Mononuclear cell (primary cell): ENCODE measurements around the gene PYCARD. TPM values are rescaled to one million over a fixed set of nuclear protein-coding genes. Genes with fewer than 3 reads are reported as not detected.

Experiments used
- H3K27me3 ChIP-seq: 2 replicates; pipeline ENCODE4 v1.6.0; 2011; ENCODE audit warnings: low read length, control low read depth; ENCODE audit not compliant: insufficient read depth
- H3K4me1 ChIP-seq: 2 replicates; pipeline ENCODE4 v1.5.1; 2011; ENCODE audit warnings: mild to moderate bottlenecking, low read length, control low read depth; ENCODE audit not compliant: insufficient read depth
- H3K4me3 ChIP-seq: 2 replicates; pipeline ENCODE4 v1.5.1; 2011; ENCODE audit warnings: mild to moderate bottlenecking, low read length, moderate library complexity
- H3K9me3 ChIP-seq: 2 replicates; pipeline ENCODE4 v1.5.1; 2011; ENCODE audit warnings: low read depth, mild to moderate bottlenecking, control low read depth, low read length
- total RNA-seq: library from RNA; depleted of rRNA; stranded (reverse); fragments of >200 nt; gene quantifications from one replicate; pipeline ENCODE4 v1.2.3, GENCODE V29; 2012

PYCARD gene
- total RNA-seq, 1 donor = 93.3 TPM

DNA sequence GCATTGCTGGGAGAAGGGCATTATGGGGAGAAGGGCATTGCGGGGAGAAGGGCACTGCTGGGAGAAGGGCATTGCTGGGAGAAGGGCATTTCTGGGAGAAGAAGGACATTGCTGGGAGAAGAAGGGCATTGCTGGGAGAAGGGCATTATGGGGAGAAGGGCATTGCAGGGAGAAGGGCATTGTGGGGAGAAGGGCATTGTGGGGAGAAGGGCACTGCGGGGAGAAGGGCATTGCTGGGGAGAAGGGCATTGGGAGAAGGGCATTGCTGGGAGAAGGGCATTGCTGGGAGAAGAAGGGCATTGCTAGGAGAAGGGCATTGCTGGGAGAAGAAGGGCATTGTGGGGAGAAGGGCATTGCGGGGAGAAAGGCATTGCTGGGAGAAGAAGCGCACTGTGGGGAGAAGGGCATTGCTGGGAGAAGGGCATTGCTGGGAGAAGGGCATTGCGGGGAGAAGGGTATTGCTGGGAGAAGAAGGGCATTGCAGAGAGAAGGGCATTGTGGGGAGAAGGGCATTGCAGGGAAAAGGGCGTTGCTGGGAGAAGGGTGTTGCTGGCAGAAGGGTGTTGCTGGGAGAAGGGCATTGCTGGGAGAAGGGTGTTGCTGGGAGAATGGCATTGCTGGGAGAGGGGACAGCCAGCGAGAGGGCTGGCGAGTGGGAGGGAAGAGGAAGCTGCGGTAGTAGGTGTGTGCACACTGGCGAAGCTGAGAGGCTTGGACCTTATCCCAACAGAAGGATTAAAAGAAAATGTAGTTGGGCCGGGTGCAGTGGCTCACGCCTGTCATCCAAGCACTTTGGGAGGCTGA, 19.0 kb upstream of the PYCARD start:
- Histone ChIP-seq H3K9me3 (no peaks in the 10 kb centered on the region), H3K4me3 (no peak overlapping the region), H3K27me3 (peaks cover 23% of the 10 kb centered on the region), H3K4me1 (peaks cover 9% of the 10 kb centered on the region)

DNA sequence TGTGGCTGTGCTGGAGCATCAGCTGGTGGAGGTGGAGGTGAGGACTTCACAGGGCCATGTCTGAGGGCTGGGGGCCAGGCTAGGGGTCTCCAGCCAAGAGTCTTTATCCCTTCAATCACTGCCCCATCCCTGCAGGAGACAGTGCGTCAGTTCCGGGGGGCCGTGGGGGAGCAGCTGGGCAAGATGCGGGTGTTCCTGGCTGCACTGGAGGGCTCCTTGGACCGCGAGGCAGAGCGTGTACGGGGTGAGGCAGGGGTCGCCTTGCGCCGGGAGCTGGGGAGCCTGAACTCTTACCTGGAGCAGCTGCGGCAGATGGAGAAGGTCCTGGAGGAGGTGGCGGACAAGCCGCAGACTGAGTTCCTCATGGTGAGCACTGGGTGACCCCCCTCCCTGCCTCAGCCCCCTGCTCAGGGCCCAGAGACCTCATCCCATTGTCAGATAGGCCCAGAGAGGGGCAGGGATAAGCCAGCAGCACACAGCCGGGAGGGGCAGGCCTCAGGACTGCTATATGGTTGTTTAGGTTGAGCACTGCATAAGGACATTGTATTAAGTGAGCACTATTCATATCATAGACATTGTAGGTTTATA, 16.7 kb upstream of the PYCARD start:
- no peak overlapping the region for H3K4me3 ChIP-seq
- H3K4me1 ChIP-seq = peaks cover 32% of the 10 kb centered on the region
- H3K27me3 ChIP-seq = peaks cover 42% of the 10 kb centered on the region
- H3K9me3 ChIP-seq = no peaks in the 10 kb centered on the region

DNA sequence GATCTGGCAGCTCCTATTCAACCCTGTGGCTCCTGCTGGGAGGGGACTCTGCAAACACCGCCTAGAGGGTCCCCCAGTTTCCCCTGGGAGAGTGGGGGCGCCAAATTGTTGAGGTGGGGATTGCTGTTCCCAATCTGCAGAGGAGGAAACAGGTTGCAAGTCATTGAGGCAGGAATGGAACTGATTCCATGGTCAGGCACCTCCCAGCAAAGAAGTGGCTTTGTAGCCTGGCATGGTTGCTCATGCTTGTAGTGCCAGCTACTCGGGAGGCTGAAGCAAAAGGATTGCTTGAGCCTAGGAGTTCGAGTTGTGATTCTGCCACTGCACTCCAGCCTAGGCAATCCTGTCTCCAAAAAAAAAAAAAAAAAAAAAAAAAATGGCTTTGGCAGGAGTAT, 14.6 kb upstream of the PYCARD start:
- H3K9me3 ChIP-seq = no peaks in the 10 kb centered on the region
- H3K4me1 ChIP-seq = peaks cover 34% of the 10 kb centered on the region
- peaks cover 42% of the 10 kb centered on the region for H3K27me3 ChIP-seq
- no peak overlapping the region for H3K4me3 ChIP-seq

DNA sequence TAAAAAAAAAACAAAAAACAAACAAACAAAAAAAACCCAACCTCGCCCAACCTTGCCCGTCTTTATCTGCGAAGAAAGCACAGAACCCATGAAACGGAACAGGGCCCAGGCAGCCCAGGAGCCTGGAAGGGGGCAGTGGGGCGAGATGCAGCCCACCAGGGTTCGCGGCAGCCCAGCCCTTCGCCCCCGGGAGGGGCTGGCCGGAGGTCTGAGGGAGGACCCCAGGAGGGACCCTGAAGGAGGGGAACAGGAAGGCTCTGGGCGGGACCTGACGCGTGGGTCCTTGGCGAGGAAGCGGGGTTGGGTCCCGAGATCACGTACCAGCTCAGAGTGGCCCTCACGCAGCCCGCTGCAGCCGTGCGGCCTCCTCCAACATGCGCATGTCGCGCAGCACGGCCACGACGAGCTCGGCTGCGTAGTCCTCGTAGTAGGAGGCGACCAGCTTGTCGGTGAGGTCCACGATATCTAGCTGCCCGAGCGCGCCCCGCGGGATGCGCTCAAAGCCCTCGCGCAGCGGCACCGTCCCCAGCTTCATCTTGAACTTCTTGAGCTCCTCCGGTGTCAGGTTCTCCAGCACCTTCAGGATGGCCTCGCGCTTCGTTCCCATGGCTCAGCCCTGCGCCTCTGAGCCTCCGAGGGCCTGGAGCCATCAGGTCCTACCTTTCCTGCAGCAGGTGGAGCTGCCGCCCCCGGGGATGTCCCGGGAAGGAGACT, 14.0 kb upstream of the PYCARD start, which contains the start of gene PYDC1:
PYDC1 (minus strand) TSS at position 714 of the 714 bp plus-strand sequence; CDS start at position 607, 107 bp downstream.
- Histone ChIP-seq H3K27me3 (peaks cover 42% of the 10 kb centered on the region), H3K4me3 (no peak within 1 kb of the TSS), H3K9me3 (no peaks in the 10 kb centered on the region), H3K4me1 (peaks cover 34% of the 10 kb centered on the region)

DNA sequence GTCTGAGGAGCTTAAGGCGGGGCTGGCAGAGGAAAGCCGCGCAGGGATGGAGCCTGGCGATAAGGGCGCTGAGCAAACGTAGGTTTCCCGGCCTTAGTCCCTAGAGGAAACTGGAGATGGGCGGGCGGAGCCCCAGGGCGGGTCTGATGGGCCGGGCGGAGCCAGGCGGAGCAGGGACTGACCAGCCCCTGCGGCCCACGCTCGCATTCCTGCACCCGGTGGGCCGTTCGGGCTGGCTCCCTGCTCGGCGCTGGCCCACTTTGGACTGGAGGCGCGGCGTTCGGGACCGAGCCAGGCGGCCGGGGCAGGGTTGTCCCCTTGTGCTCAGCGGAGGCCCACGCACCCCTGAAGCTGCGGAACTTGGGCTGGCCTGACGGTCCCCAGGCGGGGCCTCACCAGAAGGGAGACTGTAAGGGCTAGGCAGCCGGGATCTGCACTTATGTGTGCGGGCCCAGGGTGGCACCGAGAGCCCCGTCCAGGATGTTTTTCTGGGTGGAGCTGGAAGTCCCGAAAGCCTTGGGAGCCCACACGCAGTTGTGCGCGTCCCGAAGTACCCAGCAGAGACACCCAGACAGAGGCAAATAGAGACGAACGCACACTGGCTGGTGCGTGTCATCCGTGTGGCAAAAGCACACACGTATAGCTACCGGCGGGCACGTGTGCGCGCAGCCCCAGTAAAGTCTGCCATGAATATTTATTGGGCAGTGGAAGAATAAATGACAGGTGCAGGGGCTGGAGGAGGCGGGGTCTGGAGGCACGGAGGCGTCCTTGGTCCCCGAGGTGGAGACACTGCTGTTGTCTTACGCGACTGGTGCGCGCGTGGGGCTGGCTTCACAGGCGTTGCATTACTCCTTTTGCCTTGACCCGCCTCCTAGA, 13.0 kb upstream of the PYCARD start:
- Histone ChIP-seq H3K9me3 (no peaks in the 10 kb centered on the region), H3K4me3 (peak overlapping the region; percentile 31), H3K4me1 (peaks cover 34% of the 10 kb centered on the region), H3K27me3 (peaks cover 38% of the 10 kb centered on the region)

DNA sequence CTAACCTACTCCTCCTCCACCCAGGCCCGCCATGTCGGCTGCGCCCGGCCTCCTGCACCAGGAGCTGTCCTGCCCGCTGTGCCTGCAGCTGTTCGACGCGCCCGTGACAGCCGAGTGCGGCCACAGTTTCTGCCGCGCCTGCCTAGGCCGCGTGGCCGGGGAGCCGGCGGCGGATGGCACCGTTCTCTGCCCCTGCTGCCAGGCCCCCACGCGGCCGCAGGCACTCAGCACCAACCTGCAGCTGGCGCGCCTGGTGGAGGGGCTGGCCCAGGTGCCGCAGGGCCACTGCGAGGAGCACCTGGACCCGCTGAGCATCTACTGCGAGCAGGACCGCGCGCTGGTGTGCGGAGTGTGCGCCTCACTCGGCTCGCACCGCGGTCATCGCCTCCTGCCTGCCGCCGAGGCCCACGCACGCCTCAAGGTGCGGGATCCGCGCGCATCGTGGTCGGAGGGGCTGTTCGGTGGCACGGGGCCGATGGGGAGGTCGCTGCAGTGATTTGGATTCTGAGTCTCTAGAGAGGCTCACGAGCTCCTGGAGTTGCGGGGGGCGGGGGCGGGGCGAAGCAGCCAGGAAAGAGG, 12.2 kb upstream of the PYCARD start:
- H3K4me1 ChIP-seq = peaks cover 34% of the 10 kb centered on the region
- peak overlapping the region; percentile 31 for H3K4me3 ChIP-seq
- H3K27me3 ChIP-seq = peaks cover 38% of the 10 kb centered on the region
- no peaks in the 10 kb centered on the region for H3K9me3 ChIP-seq

DNA sequence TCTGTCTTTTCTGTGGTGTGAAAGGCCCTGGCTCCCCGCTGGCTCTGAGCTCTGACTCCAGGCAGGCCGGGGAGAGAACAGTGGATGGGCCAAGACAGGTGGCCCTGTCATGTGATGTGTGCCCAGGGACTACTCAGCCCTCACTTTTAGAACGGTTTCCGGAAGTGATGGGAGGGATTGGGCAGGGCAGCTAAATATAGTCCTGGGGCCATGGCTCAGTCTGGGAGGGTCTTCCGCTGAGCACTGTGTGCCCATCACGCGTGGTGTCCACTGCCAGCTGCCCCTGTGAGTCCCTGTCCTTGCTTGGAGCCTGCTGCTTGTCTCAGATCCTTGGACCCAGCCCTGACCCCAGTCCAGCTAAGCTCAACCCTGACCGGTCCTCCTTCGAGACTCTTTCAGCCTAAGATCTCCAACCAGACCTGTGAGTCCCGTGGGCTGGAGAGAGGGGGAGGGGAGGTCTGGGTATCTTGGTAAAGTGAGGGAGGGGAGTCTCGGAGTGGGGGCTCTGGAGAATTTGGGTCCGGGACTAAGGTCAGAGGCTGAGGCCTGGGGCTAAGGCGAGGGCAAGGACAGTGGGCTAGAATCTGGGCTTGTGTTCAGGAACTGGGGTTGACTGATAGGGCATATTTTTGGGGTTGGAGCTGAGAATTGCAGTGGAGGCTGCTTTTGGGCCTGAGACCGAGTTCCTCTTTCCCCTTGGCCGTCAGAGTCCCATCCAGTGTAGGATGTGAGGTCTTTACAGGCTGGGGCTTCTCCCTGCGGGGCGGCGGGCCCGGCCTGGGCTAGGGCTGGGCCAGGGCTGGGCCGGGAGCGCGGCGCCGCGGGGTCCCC, 11.5 kb upstream of the PYCARD start, which contains the start of gene TRIM72:
TRIM72 (plus strand) TSS at position 243 of the 831 bp plus-strand sequence. CDS start 620 bp downstream, outside the sequence.
- peaks cover 38% of the 10 kb centered on the region for H3K27me3 ChIP-seq

DNA sequence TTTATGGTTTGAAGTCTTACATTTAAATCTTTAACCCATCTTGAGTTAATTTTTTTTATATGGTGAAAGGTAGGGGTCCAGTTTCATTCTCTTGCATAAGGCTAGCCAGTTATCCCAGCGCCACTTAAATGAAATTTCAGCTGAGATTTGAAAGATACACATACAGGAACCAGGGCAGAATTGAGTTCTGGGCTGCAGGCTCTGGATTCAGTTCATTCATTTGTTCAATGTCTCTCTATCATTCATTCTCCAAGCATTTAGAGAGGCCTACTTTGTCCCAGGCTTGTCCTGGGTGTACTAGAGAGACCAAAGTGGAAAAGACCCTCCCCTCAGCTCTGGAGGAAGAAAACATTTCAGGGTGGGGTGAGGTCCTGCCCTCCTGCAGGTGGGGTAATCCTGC, 10.8 kb upstream of the PYCARD start:
- Histone ChIP-seq H3K4me1 (peaks cover 34% of the 10 kb centered on the region), H3K4me3 (no peak overlapping the region), H3K27me3 (peaks cover 34% of the 10 kb centered on the region), H3K9me3 (no peaks in the 10 kb centered on the region)

More for the DNA sequence above, 11.5 kb upstream of the PYCARD start, which contains the start of gene TRIM72:
- H3K4me3 ChIP-seq = no peak within 1 kb of the TSS
- no peaks in the 10 kb centered on the region for H3K9me3 ChIP-seq
- peaks cover 34% of the 10 kb centered on the region for H3K4me1 ChIP-seq

DNA sequence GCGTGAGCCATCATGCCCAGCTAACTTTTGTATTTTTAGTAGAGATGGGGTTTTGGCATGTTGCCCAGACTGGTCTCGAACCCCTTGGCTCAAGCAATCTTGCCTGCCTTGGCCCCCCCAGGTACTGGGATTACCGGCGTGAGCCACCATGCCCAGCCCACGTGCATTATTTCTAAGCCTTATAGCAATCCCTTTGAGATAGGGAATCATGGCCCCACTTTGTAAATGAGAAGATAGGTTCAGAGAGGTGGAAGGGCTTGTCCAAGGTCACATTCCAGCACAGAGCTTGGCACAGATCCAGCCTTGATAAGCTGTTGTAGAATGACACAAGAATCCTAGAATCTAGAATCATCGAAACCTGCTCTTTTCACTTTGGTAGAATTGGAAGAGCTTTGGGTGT, 4.2 kb upstream of the PYCARD start:
- no peak overlapping the region for H3K4me3 ChIP-seq
- H3K9me3 ChIP-seq = no peaks in the 10 kb centered on the region
- H3K27me3 ChIP-seq = no peaks in the 10 kb centered on the region
- peaks cover 24% of the 10 kb centered on the region for H3K4me1 ChIP-seq

DNA sequence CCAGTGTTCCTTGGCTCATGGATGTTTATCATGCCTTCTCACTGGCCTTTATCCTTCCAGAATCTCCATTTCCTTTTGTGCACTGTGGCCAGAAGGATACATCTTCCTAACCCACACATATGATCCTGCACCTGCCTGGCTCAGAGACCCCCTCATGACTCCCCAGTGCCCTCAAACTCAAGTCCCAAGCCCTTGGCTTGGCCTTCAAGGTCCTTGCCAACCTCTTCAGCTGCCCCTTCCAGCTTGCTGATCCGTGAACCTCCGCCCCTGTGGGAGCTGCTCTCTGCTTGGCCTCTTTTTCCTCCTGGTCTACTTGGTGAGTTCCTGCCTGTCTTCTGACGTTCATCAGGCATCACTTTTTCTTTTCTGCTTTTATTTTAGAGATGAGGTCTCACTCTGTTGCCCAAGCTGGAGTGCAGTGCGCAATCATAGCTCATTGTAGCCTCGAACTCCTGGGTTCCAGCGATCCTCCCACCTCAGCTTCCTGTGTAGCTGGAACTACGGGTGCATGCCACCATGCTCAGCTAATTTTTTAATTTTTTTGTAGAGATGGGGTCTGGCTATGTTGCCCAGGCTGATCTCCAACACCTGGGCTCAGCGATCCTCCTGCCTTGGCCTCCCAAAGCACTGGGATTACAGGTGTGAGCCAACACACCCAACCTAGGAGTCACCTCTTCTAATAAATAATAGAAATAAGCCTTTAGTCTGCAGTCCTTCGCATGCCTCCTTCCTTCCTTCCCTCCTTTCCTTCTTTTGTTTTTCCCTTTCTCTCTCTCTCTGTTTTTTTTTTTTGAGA, 2.5 kb upstream of the PYCARD start:
- Histone ChIP-seq H3K9me3 (no peaks in the 10 kb centered on the region), H3K4me1 (peaks cover 41% of the 10 kb centered on the region), H3K4me3 (no peak overlapping the region)

DNA sequence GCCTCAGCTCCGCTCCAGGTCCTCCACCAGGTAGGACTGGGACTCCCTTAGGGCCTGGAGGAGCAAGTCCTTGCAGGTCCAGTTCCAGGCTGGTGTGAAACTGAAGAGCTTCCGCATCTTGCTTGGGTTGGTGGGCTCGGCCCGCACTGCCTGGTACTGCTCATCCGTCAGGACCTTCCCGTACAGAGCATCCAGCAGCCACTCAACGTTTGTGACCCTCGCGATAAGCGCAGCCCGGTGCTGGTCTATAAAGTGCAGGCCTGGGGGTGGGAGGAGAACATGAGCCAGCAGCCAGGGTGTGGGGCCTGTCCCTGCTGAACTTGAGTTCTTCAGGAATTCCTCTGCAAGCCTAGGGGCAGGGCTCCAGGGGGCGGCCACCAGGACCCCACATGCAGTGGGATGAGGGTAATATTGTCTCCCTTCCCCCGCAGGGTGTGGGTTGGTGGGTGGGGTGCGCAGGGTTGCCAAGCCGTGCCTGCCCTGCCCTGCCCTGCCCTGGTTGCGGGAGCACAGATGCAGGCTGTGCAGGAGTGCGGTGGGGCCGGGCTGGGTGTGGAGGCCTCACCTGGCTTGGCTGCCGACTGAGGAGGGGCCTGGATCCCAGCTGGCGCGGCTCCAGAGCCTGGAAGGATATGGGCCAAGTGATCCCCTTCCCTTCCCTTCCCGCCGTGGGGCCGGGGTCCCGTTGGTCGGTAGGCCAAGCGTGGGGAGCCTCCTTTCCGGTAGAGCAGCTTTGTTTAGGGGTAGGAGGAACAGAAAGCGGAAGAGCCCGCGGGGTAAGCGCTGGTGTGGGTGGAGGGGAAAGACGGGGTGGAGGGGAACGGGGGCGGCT, 762 bp downstream of the PYCARD start:
- Histone ChIP-seq H3K4me1 (peaks cover 67% of the 10 kb centered on the region), H3K27me3 (no peaks in the 10 kb centered on the region), H3K9me3 (no peaks in the 10 kb centered on the region), H3K4me3 (peak overlapping the region; percentile 82)

More for the DNA sequence above, 2.5 kb upstream of the PYCARD start:
- H3K27me3 ChIP-seq = no peaks in the 10 kb centered on the region

DNA sequence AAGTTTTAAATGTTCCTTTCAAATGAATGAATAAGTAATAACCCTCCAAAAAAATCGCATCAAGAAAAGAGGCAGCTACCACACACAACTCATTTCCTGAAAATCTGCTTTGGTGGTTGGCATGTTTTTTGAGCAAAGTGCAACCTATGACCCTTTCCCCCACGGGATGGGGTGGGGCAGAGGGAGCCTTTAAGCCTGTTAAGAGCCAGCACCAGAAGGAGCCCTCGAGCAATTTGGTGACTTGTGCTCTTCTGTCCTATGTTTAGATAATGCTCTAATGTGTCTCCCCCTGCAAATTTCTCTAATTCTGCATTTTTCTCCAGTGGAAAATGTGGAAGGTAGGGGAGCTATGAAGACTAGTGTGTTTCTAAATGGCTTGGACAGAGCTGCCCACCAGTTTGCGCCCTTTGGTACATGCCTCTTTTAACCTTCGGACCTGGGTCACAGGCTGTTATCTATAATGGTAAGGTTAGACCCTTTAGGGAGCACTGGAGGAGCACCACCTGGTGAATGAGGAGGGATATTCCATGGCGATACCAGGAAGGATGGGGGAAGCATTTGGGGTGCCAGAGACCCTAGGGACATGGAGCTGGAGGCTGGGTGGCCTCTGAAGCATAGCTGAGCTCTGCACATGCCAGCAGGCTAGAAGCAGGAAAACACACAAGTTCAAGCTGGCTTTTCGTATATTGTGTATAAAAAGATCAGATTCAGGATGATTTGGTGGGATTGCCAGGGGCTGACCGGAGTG, 1.6 kb downstream of the PYCARD start:
- H3K4me1 ChIP-seq = peaks cover 70% of the 10 kb centered on the region
- H3K27me3 ChIP-seq = no peaks in the 10 kb centered on the region
- peak overlapping the region; percentile 82 for H3K4me3 ChIP-seq
- H3K9me3 ChIP-seq = no peaks in the 10 kb centered on the region
